NCI-H128 (cell line): ENCODE measurements around the gene MAGI2.
"Not testable (repeated sequence)": the region's sequence is repeated elsewhere in the genome, so short reads cannot be mapped to it uniquely, and the experiment has no call there.

Source experiments
- DNase-seq: peaks from one replicate; lab custom pipeline; 2025; ENCODE audit not compliant: unreplicated experiment; lab: John Stamatoyannopoulos, UW

MAGI2 gene

GRCh38 chr7:78326876-78327275 is 1126.6 kb downstream of the MAGI2 start:
- no peak for DNase-seq

- no peak for DNase-seq
Measured at GRCh38 chr7:78326189-78326588, 1127.3 kb downstream of the MAGI2 start.

GRCh38 chr7:78323118-78323517 is 1130.3 kb downstream of the MAGI2 start:
- DNase-seq, result no peak

- not testable (repeated sequence) for DNase-seq
Measured at GRCh38 chr7:78322231-78322630, 1131.2 kb downstream of the MAGI2 start.

- no peak for DNase-seq
Measured at GRCh38 chr7:78317371-78317770, 1136.1 kb downstream of the MAGI2 start.

- no peak for DNase-seq
Measured at GRCh38 chr7:78316110-78316509, 1137.4 kb downstream of the MAGI2 start.

GRCh38 chr7:78315119-78315518 is 1138.3 kb downstream of the MAGI2 start:
- DNase-seq, result no peak

- no peak for DNase-seq
Measured at GRCh38 chr7:78311181-78311580, 1142.3 kb downstream of the MAGI2 start.

- no peak for DNase-seq
Measured at GRCh38 chr7:78307892-78308291, 1145.6 kb downstream of the MAGI2 start.

GRCh38 chr7:78306634-78307033 is 1146.8 kb downstream of the MAGI2 start:
- DNase-seq, result no peak

- no peak for DNase-seq
Measured at GRCh38 chr7:78301407-78301806, 1152.1 kb downstream of the MAGI2 start.

- no peak for DNase-seq
Measured at GRCh38 chr7:78299088-78299487, 1154.4 kb downstream of the MAGI2 start.

- no peak for DNase-seq
Measured at GRCh38 chr7:78296644-78297371, 1156.7 kb downstream of the MAGI2 start.

- DNase-seq, result no peak
Measured at GRCh38 chr7:78296046-78296597, 1157.3 kb downstream of the MAGI2 start.

- DNase-seq, result not testable (repeated sequence)
Measured at GRCh38 chr7:78289471-78289870, 1164.0 kb downstream of the MAGI2 start.

GRCh38 chr7:78284945-78285344 is 1168.5 kb downstream of the MAGI2 start:
- no peak for DNase-seq

- no peak for DNase-seq
Measured at GRCh38 chr7:78280276-78280675, 1173.2 kb downstream of the MAGI2 start.

GRCh38 chr7:78279457-78279856 is 1174.0 kb downstream of the MAGI2 start:
- DNase-seq, result no peak

GRCh38 chr7:78279032-78279431 is 1174.4 kb downstream of the MAGI2 start:
- DNase-seq, result no peak

- no peak for DNase-seq
Measured at GRCh38 chr7:78267141-78267540, 1186.3 kb downstream of the MAGI2 start.

- DNase-seq, result no peak
Measured at GRCh38 chr7:78265486-78265885, 1188.0 kb downstream of the MAGI2 start.

- DNase-seq, result no peak
Measured at GRCh38 chr7:78265071-78265470, 1188.4 kb downstream of the MAGI2 start.

GRCh38 chr7:78264105-78264504 is 1189.4 kb downstream of the MAGI2 start:
- no peak for DNase-seq
